CD4-positive, alpha-beta memory T cell (primary cell): Measurements from ENCODE around the gene ACTG1. TPM values are rescaled to one million over a fixed set of nuclear protein-coding genes. Genes with fewer than 3 reads are reported as not detected.

Experiments
- polyA plus RNA-seq, 2 donors: library from polyadenylated mRNA; unstranded; fragments of 300-500 nt; fragmentation: Illumina TruSeq; gene quantifications; one replicate each; pipeline ENCODE4 v1.2.3, GENCODE V29; 2021
- total RNA-seq, 2 experiments: library from RNA; stranded (reverse); gene quantifications; one replicate each; pipeline ENCODE4 v1.2.3, GENCODE V29; 2021

The ACTG1 gene
- total and polyA plus RNA-seq, 4 experiments from 2014 or later: 1,031 to 1,651 (median 1,188) TPM

Other genes starting within 250 kb of the ACTG1 start
- gene SLC38A10, start 217.5 kb downstream of the ACTG1 start, total RNA-seq: 100 to 1,000 TPM; 112 to 113 TPM
- 10 to 100 TPM; 49.0 to 69.6 TPM for gene SLC38A10, start 217.5 kb downstream of the ACTG1 start, polyA plus RNA-seq
- gene BAHCC1, start 117.3 kb downstream of the ACTG1 start, total RNA-seq: not detected
- gene BAHCC1, start 117.3 kb downstream of the ACTG1 start, polyA plus RNA-seq: not detected
- 1 to 10 TPM in 1 of 2 experiments, under 1 TPM in 1; 0.75 to 1.0 TPM for gene FSCN2, start 15.6 kb upstream of the ACTG1 start, total RNA-seq
- gene FSCN2, start 15.6 kb upstream of the ACTG1 start, polyA plus RNA-seq: under 1 TPM in 1 of 2 donors, not detected in 1; 0.20 TPM
- gene FAAP100, start 39.6 kb upstream of the ACTG1 start, total RNA-seq: 10 to 100 TPM; 51.0 to 56.0 TPM
- 10 to 100 TPM in 1 of 2 donors, 1 to 10 TPM in 1; 8.5 to 16.8 TPM for gene FAAP100, start 39.6 kb upstream of the ACTG1 start, polyA plus RNA-seq
- gene NPLOC4, start 124.3 kb upstream of the ACTG1 start, total RNA-seq: 100 to 1,000 TPM in 1 of 2 experiments, 10 to 100 TPM in 1; 91.0 to 105 TPM
- gene NPLOC4, start 124.3 kb upstream of the ACTG1 start, polyA plus RNA-seq: 10 to 100 TPM; 61.1 to 70.6 TPM
- gene TSPAN10, start 124.4 kb upstream of the ACTG1 start, total RNA-seq: 1 to 10 TPM; 1.1 to 1.2 TPM
- under 1 TPM; 0.10 to 0.24 TPM for gene TSPAN10, start 124.4 kb upstream of the ACTG1 start, polyA plus RNA-seq
- gene PDE6G, start 143.7 kb upstream of the ACTG1 start, total RNA-seq: 1 to 10 TPM in 1 of 2 experiments, under 1 TPM in 1; 0.87 to 1.3 TPM
- gene PDE6G, start 143.7 kb upstream of the ACTG1 start, polyA plus RNA-seq: 1 to 10 TPM in 1 of 2 donors, under 1 TPM in 1; 0.83 to 1.2 TPM
- 10 to 100 TPM; 52.5 to 60.8 TPM for gene OXLD1, start 153.8 kb upstream of the ACTG1 start, total RNA-seq
- 10 to 100 TPM; 68.8 to 83.2 TPM for gene OXLD1, start 153.8 kb upstream of the ACTG1 start, polyA plus RNA-seq
- 10 to 100 TPM; 28.0 to 29.3 TPM for gene CCDC137, start 153.9 kb upstream of the ACTG1 start, total RNA-seq
- 10 to 100 TPM in 1 of 2 donors, 1 to 10 TPM in 1; 5.3 to 17.0 TPM for gene CCDC137, start 153.9 kb upstream of the ACTG1 start, polyA plus RNA-seq
- 10 to 100 TPM; 25.9 to 27.7 TPM for gene ARL16, start 171.0 kb upstream of the ACTG1 start, total RNA-seq
- gene ARL16, start 171.0 kb upstream of the ACTG1 start, polyA plus RNA-seq: 10 to 100 TPM; 25.3 to 45.5 TPM
- gene HGS, start 171.2 kb upstream of the ACTG1 start, total RNA-seq: 100 to 1,000 TPM; 182 to 206 TPM
- 10 to 100 TPM; 18.9 to 46.4 TPM for gene HGS, start 171.2 kb upstream of the ACTG1 start, polyA plus RNA-seq
- gene MRPL12, start 190.6 kb upstream of the ACTG1 start, total RNA-seq: 10 to 100 TPM; 21.9 to 25.6 TPM
- 10 to 100 TPM; 42.5 to 47.5 TPM for gene MRPL12, start 190.6 kb upstream of the ACTG1 start, polyA plus RNA-seq
- 1 to 10 TPM; 4.0 to 5.0 TPM for gene SLC25A10, start 199.5 kb upstream of the ACTG1 start, total RNA-seq
- 1 to 10 TPM; 3.2 to 5.2 TPM for gene SLC25A10, start 199.5 kb upstream of the ACTG1 start, polyA plus RNA-seq